ENCODE results near the gene UBE2D1.

The UBE2D1 gene

GRCh38 chr10:58382489-58382995 lies 47.7 kb downstream of the UBE2D1 start:
- TF ChIP-seq ZFX (IDR thresholded peaks at IDR 0.05; ENCODE audit: borderline replicate concordance): no peak
- TF ChIP-seq CTCF (IDR thresholded peaks at IDR 0.05): no peak
- H3K27ac ChIP-seq: no peak overlapping the region

- no peak for TF ChIP-seq ZFX (IDR thresholded peaks at IDR 0.05; ENCODE audit: borderline replicate concordance)
- no peak for TF ChIP-seq CTCF (IDR thresholded peaks at IDR 0.05)
- H3K27ac ChIP-seq: peak overlapping the region; percentile 81
These were observed 49.3 kb downstream of the UBE2D1 start for GRCh38 chr10:58384095-58384494.

- H3K27ac ChIP-seq: peak overlapping the region; percentile 81
- TF ChIP-seq ZFX (IDR thresholded peaks at IDR 0.05; ENCODE audit: borderline replicate concordance): no peak
- TF ChIP-seq CTCF (IDR thresholded peaks at IDR 0.05): no peak
These were observed 49.8 kb downstream of the UBE2D1 start for GRCh38 chr10:58384544-58384998.

- TF ChIP-seq ZFX (IDR thresholded peaks at IDR 0.05; ENCODE audit: borderline replicate concordance) (no peak), CTCF (IDR thresholded peaks at IDR 0.05) (peak; percentile 86)
- peak within 1 kb of the TSS; percentile 81 for H3K27ac ChIP-seq
These were observed 50.4 kb downstream of the UBE2D1 start, which contains the start of gene TFAM for GRCh38 chr10:58384999-58385783. TSS of gene TFAM (plus strand) at chr10:58385410. CDS start at chr10:58385548, 138 bp downstream.

GRCh38 chr10:58385784-58386112 lies 50.9 kb downstream of the UBE2D1 start:
- TF ChIP-seq ZFX (IDR thresholded peaks at IDR 0.05; ENCODE audit: borderline replicate concordance) (no peak), CTCF (IDR thresholded peaks at IDR 0.05) (no peak)
- H3K27ac ChIP-seq: peak overlapping the region; percentile 81

GRCh38 chr10:58389024-58389423 lies 54.2 kb downstream of the UBE2D1 start:
- H3K27ac ChIP-seq: no peak overlapping the region
- TF ChIP-seq CTCF (IDR thresholded peaks at IDR 0.05): no peak
- TF ChIP-seq ZFX (IDR thresholded peaks at IDR 0.05; ENCODE audit: borderline replicate concordance): no peak

GRCh38 chr10:58393317-58393716 lies 58.5 kb downstream of the UBE2D1 start:
- no peak overlapping the region for H3K27ac ChIP-seq
- no peak for TF ChIP-seq ZFX (IDR thresholded peaks at IDR 0.05; ENCODE audit: borderline replicate concordance)
- TF ChIP-seq CTCF (IDR thresholded peaks at IDR 0.05): no peak

Data from 22Rv1 (cell line).